HepG2 (cell line): Measurements from ENCODE around the gene RTBDN. TPM values are rescaled to one million over a fixed set of nuclear protein-coding genes. Genes with fewer than 3 reads are reported as not detected.

Source experiments
- ARNT2 ChIP-seq: sonication (generic); formaldehyde crosslinking; IDR thresholded peaks from 2 replicates; pipeline ENCODE4 v1.8.0; 2022; ENCODE audit warnings: mild to moderate bottlenecking, low read depth, missing genetic modification reagents, moderate library complexity
- ARNTL ChIP-seq: sonication (generic); formaldehyde crosslinking; IDR thresholded peaks from 2 replicates; pipeline ENCODE4 v1.4.0; 2020; ENCODE audit warnings: mild to moderate bottlenecking, missing genetic modification reagents
- CREM ChIP-seq, 2 experiments: sonication (generic) in 1 of 2; formaldehyde crosslinking in 1 of 2; IDR thresholded peaks; 2 replicates each; pipeline versions ENCODE4 v1.4.0 to v1.6.1; 2016 to 2020; ENCODE audit warnings: antibody characterized with exemption in 1 of 2, mild to moderate bottlenecking in 1 of 2, missing genetic modification reagents in 1 of 2
- ESRRA ChIP-seq: sonication (generic); formaldehyde crosslinking; IDR thresholded peaks from 2 replicates; pipeline ENCODE4 v1.5.1; 2020; ENCODE audit warnings: mild to moderate bottlenecking, low read depth, missing genetic modification reagents
- FOXA1 ChIP-seq, 2 experiments: fragments of 450-650 bp in 1 of 2; sonication (generic) in 1 of 2; formaldehyde crosslinking in 1 of 2; IDR thresholded peaks; 2 replicates each; pipeline versions ENCODE4 v1.4.0 to v1.6.1; 2016 to 2020; ENCODE audit warnings: missing genetic modification reagents in 1 of 2
- IRF2 ChIP-seq: IDR thresholded peaks from 2 replicates; pipeline ENCODE4 v1.6.1; 2018; ENCODE audit warnings: missing genetic modification reagents, missing compliant biosample characterization
- KDM6A ChIP-seq: IDR thresholded peaks from 2 replicates; pipeline ENCODE4 v1.6.1; 2016; ENCODE audit warnings: low read depth
- MEIS2 ChIP-seq: sonication (generic); formaldehyde crosslinking; IDR thresholded peaks from 2 replicates; pipeline ENCODE4 v1.9.0; 2021; ENCODE audit warnings: mild to moderate bottlenecking, missing genetic modification reagents
- NCOA2 ChIP-seq: sonication (generic); formaldehyde crosslinking; IDR thresholded peaks from 2 replicates; pipeline ENCODE4 v1.8.0; 2022; ENCODE audit warnings: inconsistent platforms
- NRL ChIP-seq: sonication (generic); formaldehyde crosslinking; IDR thresholded peaks from 2 replicates; pipeline ENCODE4 v1.5.0; 2020; ENCODE audit warnings: missing genetic modification reagents, mild to moderate bottlenecking, moderate library complexity, borderline replicate concordance
- PPARG ChIP-seq: conservative IDR thresholded peaks from 2 replicates; pipeline ENCODE4 v1.6.1; 2016; ENCODE audit warnings: missing biosample characterization, missing genetic modification reagents
- RXRA ChIP-seq: sonication (generic); formaldehyde crosslinking; IDR thresholded peaks from 2 replicates; pipeline ENCODE4 v1.5.1; 2020; ENCODE audit warnings: missing genetic modification reagents
- SOX6 ChIP-seq, 2 experiments: fragments of 450-650 bp in 1 of 2; sonication (generic) in 1 of 2; formaldehyde crosslinking in 1 of 2; IDR thresholded peaks; 2 replicates each; pipeline versions ENCODE4 v1.4.0 to v1.6.1; 2017 to 2020; ENCODE audit warnings: antibody characterized with exemption in 1 of 2, mild to moderate bottlenecking in 1 of 2, missing genetic modification reagents in 1 of 2
- ZBTB42 ChIP-seq: sonication (generic); formaldehyde crosslinking; IDR thresholded peaks from 2 replicates; pipeline ENCODE4 v1.5.0; 2020; ENCODE audit warnings: mild to moderate bottlenecking, missing genetic modification reagents
- ZBTB7A ChIP-seq: sonication (generic); formaldehyde crosslinking; IDR thresholded peaks from 2 replicates; pipeline ENCODE4 v1.8.0; 2022; ENCODE audit warnings: mild to moderate bottlenecking, missing genetic modification reagents
- ZNF160 ChIP-seq: sonication (generic); formaldehyde crosslinking; IDR thresholded peaks from 2 replicates; pipeline ENCODE4 v1.8.0; 2022; ENCODE audit warnings: mild to moderate bottlenecking, inconsistent platforms, missing genetic modification reagents
- ZNF225 ChIP-seq: sonication (generic); formaldehyde crosslinking; IDR thresholded peaks from 2 replicates; pipeline ENCODE4 v1.4.0; 2020; ENCODE audit warnings: mild to moderate bottlenecking, missing genetic modification reagents
- ZNF317 ChIP-seq: sonication (generic); formaldehyde crosslinking; IDR thresholded peaks from 2 replicates; pipeline ENCODE4 v1.5.0; 2020; ENCODE audit warnings: mild to moderate bottlenecking, missing genetic modification reagents
- ZNF329 ChIP-seq: sonication (generic); formaldehyde crosslinking; IDR thresholded peaks from 2 replicates; pipeline ENCODE4 v1.9.0; 2021; ENCODE audit warnings: low read depth, mild to moderate bottlenecking, missing genetic modification reagents
- polyA plus RNA-seq, 8 experiments: library from polyadenylated mRNA; depleted of rRNA in 3 of 8; stranded (reverse) in 7 of 8; unstranded in 1 of 8; fragments of >200 nt; fragmentation: Illumina TruSeq in 4 of 8; extraction: Trizol in 4 of 8; gene quantifications; 2 replicates each; pipeline versions ENCODE4 v1.2.1 to v1.2.3, GENCODE V29; 2011 to 2016; ENCODE audit warnings: low read depth in 4 of 8, missing spikeins in 1 of 8, mixed read lengths in 1 of 8; ENCODE audit not compliant: insufficient read depth in 1 of 8
- total RNA-seq, 5 experiments: library from RNA; depleted of rRNA; stranded (reverse); fragments of >200 nt; fragmentation: Illumina TruSeq; extraction: Trizol; gene quantifications; 2 replicates each; pipeline ENCODE4 v1.2.3, GENCODE V29; 2016; ENCODE audit warnings: low read depth in 1 of 5
- TF ChIP-seq, protein P1 (sequence below), 2 experiments: sonication (generic) in 1 of 2; formaldehyde crosslinking in 1 of 2; IDR thresholded peaks; 2 replicates each; pipeline versions ENCODE4 v1.5.1 to v1.6.1; 2011 to 2020; ENCODE audit warnings: borderline replicate concordance in 1 of 2, low read depth in 1 of 2, low read length in 1 of 2, mild to moderate bottlenecking in 1 of 2, missing genetic modification reagents in 1 of 2, moderate library complexity in 1 of 2
- TF ChIP-seq, protein P2 (sequence below): IDR thresholded peaks from 2 replicates; pipeline ENCODE4 v1.6.1; 2018; ENCODE audit warnings: missing genetic modification reagents, mild to moderate bottlenecking, missing compliant biosample characterization
- TF ChIP-seq, protein P3 (sequence below): sonication (generic); formaldehyde crosslinking; IDR thresholded peaks from 2 replicates; pipeline ENCODE4 v1.5.0; 2020; ENCODE audit warnings: mild to moderate bottlenecking, missing genetic modification reagents, borderline replicate concordance

The RTBDN gene
- total and polyA plus RNA-seq, 2 of the 13 experiments (the other 11 are each of a cell fraction or from before 2014, with no cell fraction given) = 0.27 to 0.48 TPM

DNA sequence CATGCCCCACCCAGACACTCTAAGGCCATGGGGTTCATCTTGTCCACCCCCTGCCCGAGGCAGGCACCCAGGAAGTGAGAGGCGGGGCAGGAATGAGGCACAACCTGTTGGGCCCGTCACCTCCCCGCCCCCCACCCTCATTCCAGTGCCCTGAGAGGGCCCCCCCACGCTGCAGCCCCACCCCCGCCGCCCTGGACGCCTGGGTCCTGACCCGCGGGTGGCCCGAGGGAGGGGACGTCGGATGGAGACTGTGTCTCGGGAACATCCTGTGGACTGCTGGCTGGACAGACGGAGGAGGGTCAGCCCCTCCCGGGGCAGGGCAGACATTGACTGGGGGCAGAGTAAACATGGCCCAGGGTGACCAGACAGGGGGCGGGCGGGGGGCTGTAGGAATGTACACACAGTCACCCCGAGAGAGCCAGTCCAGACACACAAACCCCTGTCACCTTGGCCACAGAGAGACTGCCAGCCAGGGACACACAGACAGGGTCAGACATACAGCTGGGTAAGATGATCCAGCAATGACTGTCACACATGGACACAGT lies 50.5 kb downstream of the RTBDN start (continued):
- TF ChIP-seq, protein P1, sequence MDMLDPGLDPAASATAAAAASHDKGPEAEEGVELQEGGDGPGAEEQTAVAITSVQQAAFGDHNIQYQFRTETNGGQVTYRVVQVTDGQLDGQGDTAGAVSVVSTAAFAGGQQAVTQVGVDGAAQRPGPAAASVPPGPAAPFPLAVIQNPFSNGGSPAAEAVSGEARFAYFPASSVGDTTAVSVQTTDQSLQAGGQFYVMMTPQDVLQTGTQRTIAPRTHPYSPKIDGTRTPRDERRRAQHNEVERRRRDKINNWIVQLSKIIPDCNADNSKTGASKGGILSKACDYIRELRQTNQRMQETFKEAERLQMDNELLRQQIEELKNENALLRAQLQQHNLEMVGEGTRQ (IDR thresholded peaks at IDR 0.05; ENCODE audit: low read depth, low read length) = no peak
- TF ChIP-seq, protein P1 (CRISPR knock-in tag; IDR thresholded peaks at IDR 0.05; ENCODE audit: borderline replicate concordance) = no peak
- TF ChIP-seq, protein P2, sequence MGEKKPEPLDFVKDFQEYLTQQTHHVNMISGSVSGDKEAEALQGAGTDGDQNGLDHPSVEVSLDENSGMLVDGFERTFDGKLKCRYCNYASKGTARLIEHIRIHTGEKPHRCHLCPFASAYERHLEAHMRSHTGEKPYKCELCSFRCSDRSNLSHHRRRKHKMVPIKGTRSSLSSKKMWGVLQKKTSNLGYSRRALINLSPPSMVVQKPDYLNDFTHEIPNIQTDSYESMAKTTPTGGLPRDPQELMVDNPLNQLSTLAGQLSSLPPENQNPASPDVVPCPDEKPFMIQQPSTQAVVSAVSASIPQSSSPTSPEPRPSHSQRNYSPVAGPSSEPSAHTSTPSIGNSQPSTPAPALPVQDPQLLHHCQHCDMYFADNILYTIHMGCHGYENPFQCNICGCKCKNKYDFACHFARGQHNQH (CRISPR knock-in tag) = 0 out of 2 replicates have a peak, but pooled peaks have one; percentile 18
- TF ChIP-seq ZNF225 (CRISPR knock-in tag) (no peak), PPARG (CRISPR knock-in tag) (no peak), ZNF329 (CRISPR knock-in tag) (0 out of 2 replicates have a peak, but pooled peaks have one; percentile 40), ZBTB42 (CRISPR knock-in tag) (0 out of 2 replicates have a peak, but pooled peaks have one; percentile 41), ZBTB7A (CRISPR knock-in tag) (peak; percentile 59; the same call in 1 of the 2 replicates), SOX6 (IDR thresholded peaks at IDR 0.05) (no peak), SOX6 (CRISPR knock-in tag; IDR thresholded peaks at IDR 0.05) (0 out of 2 replicates have a peak, but pooled peaks have one; percentile 44), FOXA1 (IDR thresholded peaks at IDR 0.05) (no peak), FOXA1 (CRISPR knock-in tag; IDR thresholded peaks at IDR 0.05) (peak; percentile 71), ESRRA (CRISPR knock-in tag) (0 out of 2 replicates have a peak, but pooled peaks have one; percentile 15), IRF2 (CRISPR knock-in tag) (no peak), ZNF317 (CRISPR knock-in tag) (0 out of 2 replicates have a peak, but pooled peaks have one; percentile 18), NRL (CRISPR knock-in tag) (peak; percentile 65; the same call in 1 of the 2 replicates), MEIS2 (CRISPR knock-in tag) (peak; percentile 37; the same call in 1 of the 2 replicates), CREM (IDR thresholded peaks at IDR 0.05) (peak; percentile 24; the same call in 1 of the 2 replicates), CREM (CRISPR knock-in tag; IDR thresholded peaks at IDR 0.05) (no peak), ARNT2 (no peak), RXRA (CRISPR knock-in tag) (peak; percentile 75; the same call in 1 of the 2 replicates), ARNTL (0 out of 2 replicates have a peak, but pooled peaks have one; percentile 40), ZNF160 (no peak), KDM6A (no peak), NCOA2 (CRISPR knock-in tag) (peak; percentile 13; the same call in 1 of the 2 replicates)
- TF ChIP-seq, protein P3, sequence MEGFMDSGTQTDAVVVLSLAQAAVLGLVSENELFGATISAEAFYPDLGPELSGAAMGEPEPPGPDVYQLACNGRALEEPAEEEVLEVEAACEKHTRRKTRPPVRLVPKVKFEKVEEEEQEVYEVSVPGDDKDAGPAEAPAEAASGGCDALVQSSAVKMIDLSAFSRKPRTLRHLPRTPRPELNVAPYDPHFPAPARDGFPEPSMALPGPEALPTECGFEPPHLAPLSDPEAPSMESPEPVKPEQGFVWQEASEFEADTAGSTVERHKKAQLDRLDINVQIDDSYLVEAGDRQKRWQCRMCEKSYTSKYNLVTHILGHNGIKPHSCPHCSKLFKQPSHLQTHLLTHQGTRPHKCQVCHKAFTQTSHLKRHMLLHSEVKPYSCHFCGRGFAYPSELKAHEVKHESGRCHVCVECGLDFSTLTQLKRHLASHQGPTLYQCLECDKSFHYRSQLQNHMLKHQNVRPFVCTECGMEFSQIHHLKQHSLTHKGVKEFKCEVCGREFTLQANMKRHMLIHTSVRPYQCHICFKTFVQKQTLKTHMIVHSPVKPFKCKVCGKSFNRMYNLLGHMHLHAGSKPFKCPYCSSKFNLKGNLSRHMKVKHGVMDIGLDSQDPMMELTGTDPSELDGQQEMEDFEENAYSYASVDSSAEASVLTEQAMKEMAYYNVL = no peak
